NT2/D1 (cell line): Measurements from ENCODE around the gene KIAA0319L.

Experiments used
- SUZ12 ChIP-seq: IDR thresholded peaks from 2 replicates; pipeline ENCODE4 v1.6.1; 2011; ENCODE audit not compliant: insufficient read length, insufficient read depth; ENCODE audit errors: extremely low read depth
- YY1 ChIP-seq: IDR thresholded peaks from 2 replicates; pipeline ENCODE4 v1.6.1; 2011; ENCODE audit not compliant: insufficient read length, insufficient read depth
- ZNF274 ChIP-seq: IDR thresholded peaks from 2 replicates; pipeline ENCODE4 v1.6.1; 2011; ENCODE audit warnings: mild to moderate bottlenecking, low read depth, low read length

DNA sequence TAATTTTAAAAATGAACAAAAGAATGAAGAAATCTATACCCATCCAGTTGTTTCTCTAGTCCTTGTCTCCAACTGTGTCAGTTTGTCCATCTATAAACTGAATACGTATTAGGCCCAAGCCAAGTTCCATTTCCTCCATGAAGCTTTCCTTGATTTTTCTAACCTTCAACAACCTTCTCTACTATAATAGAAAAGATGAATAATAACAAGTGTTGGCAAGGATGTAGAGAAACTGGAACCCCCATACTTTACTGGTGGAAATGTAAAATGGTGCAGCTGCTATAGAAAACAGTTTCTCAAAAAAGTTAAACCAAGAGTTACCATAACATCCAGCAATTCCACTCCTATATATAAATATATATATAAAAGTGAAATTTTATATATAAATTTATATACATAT is 10.6 kb downstream of the KIAA0319L start:
- no peak for TF ChIP-seq ZNF274
- TF ChIP-seq YY1, result no peak
- TF ChIP-seq SUZ12, result no peak
